PC-3 (cell line): ENCODE results near the gene CDC42SE2. TPM values are rescaled to one million over a fixed set of nuclear protein-coding genes. Genes with fewer than 3 reads are reported as not detected.

Experiments
- ATAC-seq: fragments of 200-7000 bp; cut with Tn5 transposase; 2 replicates; pipeline ENCODE4 v1.9.1; 2020; ENCODE audit warnings: mild to moderate bottlenecking, moderate library complexity
- BruUV-seq: library from RNA; stranded (reverse); fragments of 400-500 nt; replicated peaks from 2 replicates; lab custom pipeline; 2021; lab: Mats Ljungman, UMichigan
- CTCF ChIA-PET: fragments of 300-600 bp; sonication (Branson Sonifier 250); formaldehyde crosslinking; loops from one replicate; lab custom pipeline; 2022; ENCODE audit warnings: antibody characterized with exemption; lab: Charles Lee
- POLR2A ChIA-PET: fragments of 300-600 bp; sonication (Branson Sonifier 250); formaldehyde crosslinking; loops from one replicate; lab custom pipeline; 2022; ENCODE audit warnings: antibody characterized with exemption; ENCODE audit not compliant: unreplicated experiment; lab: Charles Lee
- DNase-seq: peaks from one replicate; pipeline ENCODE4 v3.0.0-alpha.2; 2015
- H2AFZ ChIP-seq: fragments of 300-600 bp; sonication (generic); 2 replicates; pipeline ENCODE4 v1.6.0; 2016; ENCODE audit warnings: antibody characterized with exemption, low read length
- H3F3A ChIP-seq: fragments of 300-600 bp; sonication (generic); one replicate; pipeline ENCODE4 v1.6.0; 2017; ENCODE audit warnings: antibody characterized with exemption, low read length, control low read depth, mild to moderate bottlenecking; ENCODE audit not compliant: unreplicated experiment
- H3K27ac ChIP-seq: fragments of 300-600 bp; sonication (generic); 2 replicates; pipeline ENCODE4 v1.5.1; 2016; ENCODE audit warnings: mild to moderate bottlenecking, low read length
- H3K27me3 ChIP-seq: fragments of 300-600 bp; sonication (generic); 2 replicates; pipeline ENCODE4 v1.6.1; 2016; ENCODE audit warnings: low read length, mixed read lengths
- H3K36me3 ChIP-seq: fragments of 300-600 bp; sonication (generic); 2 replicates; pipeline ENCODE4 v1.6.1; 2016; ENCODE audit warnings: low read depth, mixed run types, low read length, mixed read lengths
- H3K4me1 ChIP-seq: fragments of 300-600 bp; sonication (generic); 2 replicates; pipeline ENCODE4 v1.5.1; 2016; ENCODE audit warnings: low read length; ENCODE audit not compliant: insufficient read depth
- H3K4me2 ChIP-seq: fragments of 300-600 bp; sonication (generic); 2 replicates; pipeline ENCODE4 v1.6.0; 2016; ENCODE audit warnings: low read length
- H3K4me3 ChIP-seq: fragments of 300-600 bp; sonication (generic); 2 replicates; pipeline ENCODE4 v1.5.1; 2016; ENCODE audit warnings: mild to moderate bottlenecking, low read length, mixed read lengths
- H3K79me2 ChIP-seq: fragments of 300-600 bp; sonication (generic); 2 replicates; pipeline ENCODE4 v1.6.1; 2017; ENCODE audit warnings: low read length, mixed read lengths
- H3K9ac ChIP-seq: fragments of 300-600 bp; sonication (generic); 2 replicates; pipeline ENCODE4 v1.6.0; 2016; ENCODE audit warnings: mild to moderate bottlenecking, low read length
- H3K9me2 ChIP-seq: fragments of 300-600 bp; sonication (generic); replicated peaks from 2 replicates; pipeline ENCODE4 v1.6.1; 2016; ENCODE audit warnings: mixed run types, low read length, mixed read lengths
- H3K9me3 ChIP-seq: fragments of 300-600 bp; sonication (generic); 2 replicates; pipeline ENCODE4 v1.6.1; 2016; ENCODE audit warnings: low read length, mixed read lengths
- H4K20me1 ChIP-seq: fragments of 300-600 bp; sonication (generic); 2 replicates; pipeline ENCODE4 v1.6.1; 2016; ENCODE audit warnings: low read length, mixed read lengths
- EZH2 ChIP-seq: fragments of 300-600 bp; sonication (generic); IDR thresholded peaks from one replicate; pipeline ENCODE4 v1.6.1; 2017; ENCODE audit warnings: antibody characterized with exemption, mild to moderate bottlenecking, low read length; ENCODE audit not compliant: unreplicated experiment
- EZH2phosphoT487 ChIP-seq: fragments of 300-600 bp; sonication (generic); IDR thresholded peaks from 2 replicates; pipeline ENCODE4 v1.6.1; 2018; ENCODE audit warnings: mild to moderate bottlenecking, antibody characterized with exemption, low read length, borderline replicate concordance
- intact Hi-C: fragments of 100-400 bp; cut with micrococcal nuclease; formaldehyde crosslinking; loops from 2 replicates; pipeline ENCODE4 v1.9.0; 2023
- total RNA-seq: library from RNA; depleted of rRNA; stranded (reverse); fragments of >200 nt; gene quantifications from 2 replicates; pipeline ENCODE4 v1.2.3, GENCODE V29; 2014
- TF ChIP-seq, protein P1 (sequence below): fragments of 300-600 bp; sonication (generic); conservative IDR thresholded peaks from 2 replicates; pipeline ENCODE4 v1.5.1; 2017; ENCODE audit warnings: antibody characterized with exemption, low read depth, mild to moderate bottlenecking, low read length

CDC42SE2 gene
- total RNA-seq, 1 experiment from 2014 or later = 13.3 TPM

DNA sequence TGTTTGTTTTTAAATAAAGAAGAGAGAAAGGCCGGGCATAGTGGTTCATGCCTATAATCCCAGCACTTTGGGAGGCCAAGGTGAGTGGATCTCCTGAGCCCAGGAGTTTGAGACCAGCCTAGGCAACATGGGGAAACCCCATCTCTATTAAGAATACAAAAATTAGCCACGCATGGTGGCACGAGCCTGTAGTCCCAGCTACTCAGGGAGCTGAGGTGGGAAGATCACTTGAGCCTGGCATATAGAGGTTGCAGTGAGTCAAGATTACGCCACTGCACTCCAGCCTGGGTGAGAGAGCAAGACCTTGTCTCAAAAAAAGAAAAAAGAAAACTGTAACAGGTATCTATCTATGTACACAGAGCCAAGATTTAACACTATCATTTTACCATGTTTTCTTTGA, 34.2 kb upstream of the CDC42SE2 start:
- ChIA-PET POLR2A (no interaction called here), CTCF (no interaction called here)
- no peaks in the 10 kb centered on the region for H3F3A ChIP-seq
- intact Hi-C loops = no loop called here
- H2AFZ ChIP-seq = no peak overlapping the region
- BruUV-seq = no TSS peak
- H3K4me3 ChIP-seq = no peak overlapping the region
- no peaks in the 10 kb centered on the region for H4K20me1 ChIP-seq
- H3K4me2 ChIP-seq = no peak overlapping the region
- H3K9ac ChIP-seq = no peak overlapping the region
- no peaks in the 10 kb centered on the region for H3K9me3 ChIP-seq
- no peaks in the 10 kb centered on the region for H3K79me2 ChIP-seq
- no peak for TF ChIP-seq EZH2
- ATAC-seq (no peak), DNase-seq (no peak)
- no peak overlapping the region for H3K27ac ChIP-seq
- no peaks in the 10 kb centered on the region for H3K9me2 ChIP-seq
- H3K4me1 ChIP-seq = no peaks in the 10 kb centered on the region
- no peaks in the 10 kb centered on the region for H3K27me3 ChIP-seq
- no peaks in the 10 kb centered on the region for H3K36me3 ChIP-seq

DNA sequence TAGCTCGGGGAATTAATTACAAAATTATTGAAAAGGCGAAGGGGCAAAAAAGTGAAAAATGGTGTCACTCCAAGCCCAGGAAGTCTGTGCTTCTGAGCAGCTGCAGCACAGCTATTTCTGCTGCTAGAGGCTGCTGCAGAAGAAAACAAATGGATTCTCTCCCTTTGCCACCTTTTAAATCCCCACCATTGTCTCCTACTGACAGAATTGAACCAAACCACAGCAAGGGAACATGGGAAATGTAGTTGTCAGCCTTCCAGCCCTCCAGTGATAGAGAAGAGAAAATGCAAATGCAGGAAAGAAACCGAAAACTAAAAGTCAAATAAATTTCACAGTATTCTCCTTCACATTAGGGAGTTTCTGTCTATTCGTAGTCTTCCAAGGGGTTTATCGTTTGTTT, 33.4 kb upstream of the CDC42SE2 start:
- no peak for TF ChIP-seq EZH2phosphoT487
- TF ChIP-seq EZH2 = no peak
- TF ChIP-seq, protein P1, sequence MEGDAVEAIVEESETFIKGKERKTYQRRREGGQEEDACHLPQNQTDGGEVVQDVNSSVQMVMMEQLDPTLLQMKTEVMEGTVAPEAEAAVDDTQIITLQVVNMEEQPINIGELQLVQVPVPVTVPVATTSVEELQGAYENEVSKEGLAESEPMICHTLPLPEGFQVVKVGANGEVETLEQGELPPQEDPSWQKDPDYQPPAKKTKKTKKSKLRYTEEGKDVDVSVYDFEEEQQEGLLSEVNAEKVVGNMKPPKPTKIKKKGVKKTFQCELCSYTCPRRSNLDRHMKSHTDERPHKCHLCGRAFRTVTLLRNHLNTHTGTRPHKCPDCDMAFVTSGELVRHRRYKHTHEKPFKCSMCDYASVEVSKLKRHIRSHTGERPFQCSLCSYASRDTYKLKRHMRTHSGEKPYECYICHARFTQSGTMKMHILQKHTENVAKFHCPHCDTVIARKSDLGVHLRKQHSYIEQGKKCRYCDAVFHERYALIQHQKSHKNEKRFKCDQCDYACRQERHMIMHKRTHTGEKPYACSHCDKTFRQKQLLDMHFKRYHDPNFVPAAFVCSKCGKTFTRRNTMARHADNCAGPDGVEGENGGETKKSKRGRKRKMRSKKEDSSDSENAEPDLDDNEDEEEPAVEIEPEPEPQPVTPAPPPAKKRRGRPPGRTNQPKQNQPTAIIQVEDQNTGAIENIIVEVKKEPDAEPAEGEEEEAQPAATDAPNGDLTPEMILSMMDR = no peak
- H3K79me2 ChIP-seq = no peaks in the 10 kb centered on the region
- no peaks in the 10 kb centered on the region for H3K9me3 ChIP-seq
- no peaks in the 10 kb centered on the region for H3K9me2 ChIP-seq
- intact Hi-C loops = no loop called here
- ATAC-seq (no peak), DNase-seq (no peak)
- no peak overlapping the region for H3K27ac ChIP-seq
- no peaks in the 10 kb centered on the region for H3K4me1 ChIP-seq
- ChIA-PET POLR2A (no interaction called here), CTCF (no interaction called here)
- no peaks in the 10 kb centered on the region for H3F3A ChIP-seq
- no peak overlapping the region for H3K4me3 ChIP-seq
- no peaks in the 10 kb centered on the region for H3K36me3 ChIP-seq
- BruUV-seq = no TSS peak
- H3K27me3 ChIP-seq = no peaks in the 10 kb centered on the region
- no peak overlapping the region for H3K9ac ChIP-seq
- no peaks in the 10 kb centered on the region for H4K20me1 ChIP-seq
- peak overlapping the region; percentile 40 for H2AFZ ChIP-seq
- H3K4me2 ChIP-seq = 0 out of 2 replicates have a peak overlapping the region, but pooled peaks have one; percentile 21

DNA sequence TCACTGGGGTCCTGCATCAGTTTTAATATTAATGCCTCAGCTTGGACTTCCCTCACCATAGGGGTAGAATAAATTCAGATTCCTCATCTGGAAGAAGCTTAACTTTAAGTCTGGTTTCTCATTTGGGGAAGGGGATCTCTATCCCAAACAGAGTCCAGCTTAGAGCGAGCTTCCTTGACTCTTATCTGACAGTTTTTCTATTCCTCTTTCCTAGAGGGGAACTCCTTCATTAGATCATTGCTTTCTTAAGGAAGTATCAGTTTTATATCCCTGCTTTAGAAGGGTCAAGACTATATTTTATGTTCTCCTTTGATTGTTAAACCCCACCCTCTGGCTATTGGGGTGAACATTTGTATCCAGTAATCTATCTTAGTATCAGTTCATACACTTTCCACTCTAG, 24.2 kb upstream of the CDC42SE2 start:
- intact Hi-C loops = no loop called here
- no peak overlapping the region for H3K27ac ChIP-seq
- no peak overlapping the region for H3K9ac ChIP-seq
- H2AFZ ChIP-seq = no peak overlapping the region
- H3K9me2 ChIP-seq = no peaks in the 10 kb centered on the region
- H3F3A ChIP-seq = no peaks in the 10 kb centered on the region
- CTCF ChIA-PET = no interaction called here
- no TSS peak for BruUV-seq
- no peak overlapping the region for H3K4me3 ChIP-seq
- H4K20me1 ChIP-seq = no peaks in the 10 kb centered on the region
- no peak overlapping the region for H3K4me2 ChIP-seq
- H3K4me1 ChIP-seq = peaks cover 14% of the 10 kb centered on the region
- TF ChIP-seq, protein P1 = no peak
- no peak for TF ChIP-seq EZH2phosphoT487
- no peak for TF ChIP-seq EZH2
- H3K27me3 ChIP-seq = no peaks in the 10 kb centered on the region
- no peak for DNase-seq
- POLR2A ChIA-PET = no interaction called here
- ATAC-seq = no peak
- no peaks in the 10 kb centered on the region for H3K36me3 ChIP-seq
- H3K79me2 ChIP-seq = no peaks in the 10 kb centered on the region
- no peaks in the 10 kb centered on the region for H3K9me3 ChIP-seq
